Middle frontal gyrus (tissue), 1 donor: Measurements from ENCODE around the gene DHRS13.
"Not testable (repeated sequence)": the region's sequence is repeated elsewhere in the genome, so short reads cannot be mapped to it uniquely, and the experiment has no call there.

Experiments used
- DNase-seq: peaks from one replicate; pipeline ENCODE4 v3.0.0-alpha.2; 2015; ENCODE audit warnings: low spot score; ENCODE audit errors: extremely low spot score

Gene DHRS13

DNA sequence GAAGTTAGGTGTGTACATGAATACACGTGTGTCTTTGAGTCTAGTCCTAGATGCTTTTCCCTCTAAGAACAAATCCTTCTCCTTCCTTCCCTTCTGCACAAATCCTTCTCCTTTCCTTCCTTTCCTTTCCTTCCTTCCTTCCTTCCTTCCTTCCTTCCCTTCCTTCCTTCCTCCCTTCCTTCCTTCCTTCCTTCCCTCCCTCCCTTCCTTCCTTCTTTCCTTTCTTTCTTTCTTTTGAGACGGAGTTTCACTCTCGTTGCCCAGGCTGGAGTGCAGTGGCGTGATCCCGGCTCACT, 615 bp upstream of the DHRS13 start:
- DNase-seq = not testable (repeated sequence)

DNA sequence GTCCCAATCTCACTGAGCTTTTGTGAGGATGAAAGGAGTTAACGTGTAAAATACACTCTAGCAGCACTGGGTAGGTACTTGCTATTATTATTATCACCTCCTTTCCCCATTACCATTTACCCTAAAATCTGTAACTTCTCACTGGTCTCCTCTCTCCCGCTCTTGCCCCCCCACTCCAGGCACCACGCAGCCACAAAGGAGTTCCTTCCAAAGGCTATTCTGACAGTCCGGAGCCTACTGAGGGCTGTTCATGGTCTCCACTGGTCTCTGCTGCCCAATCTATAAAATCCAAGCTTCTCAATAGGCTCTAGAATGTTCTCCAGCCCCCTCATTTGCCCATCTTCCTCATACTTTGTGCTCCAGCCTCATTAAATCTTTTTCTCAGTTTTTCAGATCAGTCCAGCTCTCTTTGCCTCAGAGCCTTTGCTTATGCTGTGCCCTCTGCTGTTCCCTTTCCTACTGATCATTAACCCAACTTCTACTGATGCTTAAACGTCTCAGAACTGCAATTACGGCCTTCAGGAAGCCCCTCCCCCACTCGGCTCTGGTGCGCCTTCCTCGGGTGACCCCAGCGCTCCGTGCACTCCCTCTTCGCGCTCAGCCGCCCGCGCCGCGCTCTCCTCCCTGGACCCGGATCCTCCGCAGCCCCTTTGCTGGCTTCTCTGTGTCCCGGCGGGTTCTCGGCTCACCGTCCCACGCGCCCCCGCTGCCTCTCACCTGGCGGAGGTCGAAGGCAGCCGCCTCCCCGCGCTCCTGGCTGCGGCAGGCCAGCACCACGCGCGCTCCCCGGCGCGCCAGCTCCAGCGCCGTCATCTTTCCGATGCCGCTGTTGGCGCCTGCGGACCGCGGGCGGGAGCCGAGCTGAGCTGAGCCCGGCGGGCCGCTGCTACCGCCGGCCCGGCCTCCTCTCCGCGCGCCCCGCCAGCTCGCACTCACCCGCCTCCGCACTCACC, 737 bp downstream of the DHRS13 start:
- DNase-seq = no peak

DNA sequence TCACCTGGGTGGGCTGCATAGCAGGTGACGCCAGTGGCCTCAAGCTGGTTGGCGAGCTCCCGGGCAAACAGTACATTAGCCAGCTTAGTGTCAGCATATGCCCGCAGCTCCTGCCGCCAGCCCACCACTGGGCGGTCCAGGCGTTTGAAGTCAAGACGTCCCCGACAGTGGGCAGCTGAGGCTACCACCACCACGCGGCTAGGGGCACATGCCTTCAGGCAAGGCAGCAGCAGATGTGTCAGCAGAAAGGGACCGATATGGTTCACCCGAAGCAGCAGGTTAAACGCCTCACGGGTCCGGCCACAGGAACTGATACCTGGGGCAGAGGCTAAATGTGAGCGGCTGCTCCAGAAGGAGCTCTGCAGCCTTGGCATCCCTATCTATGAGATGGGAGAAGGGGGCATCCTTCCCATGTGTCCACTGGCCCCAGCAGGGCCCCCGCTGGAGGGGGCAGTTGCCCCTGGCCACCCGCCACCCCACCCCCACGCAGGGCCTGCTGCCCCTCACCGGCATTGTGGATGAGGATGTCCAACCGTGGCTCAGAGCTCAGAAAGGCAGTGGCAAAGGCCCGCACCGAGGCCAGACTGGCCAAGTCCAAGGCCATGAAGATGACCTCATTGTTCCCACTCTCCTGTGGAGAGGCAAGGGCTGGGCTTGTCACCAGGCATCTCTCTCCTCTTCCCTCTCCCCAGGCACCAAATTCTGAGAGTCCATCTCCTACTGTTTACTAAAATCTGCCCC, 1.7 kb downstream of the DHRS13 start:
- DNase-seq = no peak

DNA sequence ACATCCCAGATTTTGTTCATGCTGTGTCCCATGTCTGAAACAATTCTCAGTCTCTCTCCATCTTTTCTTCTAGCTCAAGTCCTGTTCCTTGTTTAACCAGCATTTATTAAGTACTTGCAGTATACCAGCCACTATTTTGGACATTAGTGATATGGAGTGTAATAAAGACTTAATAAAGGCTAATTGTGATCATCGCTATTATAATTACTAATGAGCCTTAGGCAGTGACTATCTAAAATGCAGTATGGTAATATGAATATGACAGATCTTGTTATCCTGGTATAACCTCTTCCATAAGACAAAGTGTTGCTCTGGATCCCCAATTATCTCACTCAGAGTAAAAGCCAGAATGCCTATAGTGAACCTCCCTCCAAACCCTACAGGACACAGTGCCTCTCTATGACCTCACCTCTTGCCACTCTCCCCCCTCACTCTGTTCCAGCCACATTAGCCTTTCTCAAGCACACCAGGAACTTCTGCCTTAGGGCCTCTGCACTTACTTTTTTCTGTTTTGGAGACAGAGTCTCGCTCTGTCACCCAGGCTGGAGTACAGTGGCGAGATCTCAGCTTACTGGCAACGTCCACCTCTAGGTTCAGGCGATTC, 3.6 kb downstream of the DHRS13 start:
- no peak for DNase-seq

DNA sequence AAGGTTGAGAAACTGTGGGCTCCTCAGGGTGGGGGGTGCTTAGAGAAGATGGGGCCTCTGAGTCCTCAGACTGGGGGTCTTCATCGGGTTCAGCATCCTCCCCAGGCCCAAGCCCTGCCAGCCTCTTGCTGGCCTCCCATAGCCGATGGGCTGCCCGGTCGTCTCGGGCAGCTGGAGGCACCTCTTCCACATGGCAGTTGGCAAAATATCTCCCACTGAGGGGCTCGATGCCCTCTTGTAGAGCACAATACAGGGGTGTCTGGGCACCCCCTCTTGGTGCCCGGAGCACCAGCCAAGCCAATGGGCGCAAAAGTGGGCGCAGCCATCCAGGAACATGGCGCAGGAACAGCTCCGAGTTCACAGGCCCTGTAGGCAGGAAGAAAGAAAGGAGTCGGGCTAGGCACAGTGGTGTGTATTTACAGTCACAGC, 4.3 kb downstream of the DHRS13 start:
- no peak for DNase-seq

DNA sequence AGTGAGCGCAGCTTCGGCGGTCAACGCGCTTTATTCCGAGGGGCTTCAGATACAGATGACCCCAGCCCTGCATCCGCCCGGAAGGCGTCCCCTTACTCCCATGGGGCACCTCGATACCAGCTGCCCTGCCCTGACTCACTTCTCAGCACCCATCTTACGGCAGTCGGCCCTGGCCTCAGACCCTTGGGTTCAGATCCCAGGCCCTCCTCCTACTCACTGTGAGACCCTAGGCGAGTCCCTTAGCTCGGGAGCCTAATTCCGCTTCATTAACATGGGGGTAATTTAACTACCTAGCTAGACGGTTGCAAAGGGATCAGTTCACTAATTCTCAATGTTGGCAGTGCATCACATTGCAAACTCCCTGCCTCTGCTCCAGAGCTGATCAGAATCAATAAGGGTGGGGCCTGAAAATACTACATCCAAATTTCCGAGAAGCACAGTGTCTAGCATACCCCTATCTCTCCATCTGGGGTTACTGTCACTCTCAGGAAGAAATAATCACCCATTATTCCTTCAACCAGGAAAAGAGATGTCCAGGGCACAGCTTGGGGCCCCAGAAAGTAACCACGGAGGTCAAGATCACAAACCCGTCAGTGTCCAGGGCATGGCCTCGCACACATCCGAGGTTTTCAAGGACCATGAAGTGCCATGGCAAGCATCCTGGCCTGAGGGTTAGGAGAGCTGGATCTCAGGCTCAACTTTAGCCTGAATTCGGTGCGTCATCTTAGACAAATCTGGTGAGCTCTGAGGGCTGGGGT, 4.9 kb downstream of the DHRS13 start:
- DNase-seq = no peak

DNA sequence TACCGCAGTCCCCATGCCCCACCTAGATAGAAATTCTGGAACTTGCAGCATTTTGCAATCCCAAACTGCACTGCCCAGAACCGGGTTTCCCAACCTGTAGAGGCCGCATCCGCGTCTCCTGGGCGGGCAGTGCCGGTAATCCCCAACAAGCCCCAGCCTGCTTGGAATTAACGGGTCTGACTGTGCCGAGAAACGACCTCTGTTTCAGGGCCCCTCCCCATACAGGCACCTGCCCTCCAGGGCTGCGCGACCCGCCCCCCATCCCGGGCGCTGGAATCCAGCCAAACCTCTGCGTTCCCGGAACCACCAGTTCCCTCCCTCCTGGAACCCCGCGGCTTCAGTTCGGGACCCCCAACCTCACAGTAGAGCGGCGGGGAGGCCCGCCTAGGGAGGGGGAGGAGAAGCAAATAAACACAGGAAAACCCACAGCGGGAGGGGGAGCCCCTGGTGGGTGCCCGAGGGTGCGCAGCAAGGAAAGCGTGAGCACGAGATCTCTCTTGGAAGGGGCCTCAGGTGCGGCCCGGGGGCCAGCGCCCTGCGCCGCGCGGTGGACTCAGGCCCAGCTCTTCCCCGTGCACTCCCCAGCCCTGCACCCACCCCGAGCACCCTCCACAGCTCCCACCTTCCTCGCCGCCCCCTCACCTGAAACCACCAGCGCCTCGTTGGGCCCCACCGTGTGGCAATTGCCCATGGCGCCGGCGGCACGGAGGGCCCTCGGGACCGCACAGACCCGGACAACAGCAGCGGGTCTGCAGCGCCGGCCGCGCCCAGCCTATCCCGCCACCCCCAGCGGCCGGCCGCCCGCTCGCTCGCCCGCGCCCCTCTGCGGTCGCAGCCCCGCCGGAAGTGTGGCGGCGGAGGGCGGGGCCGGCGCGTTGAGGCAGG, 5.8 kb downstream of the DHRS13 start, which contains the start of gene FLOT2:
FLOT2 (minus strand) TSS at position 850 of the 885 bp plus-strand sequence; CDS start at position 691, 159 bp downstream.
- DNase-seq = no peak

DNA sequence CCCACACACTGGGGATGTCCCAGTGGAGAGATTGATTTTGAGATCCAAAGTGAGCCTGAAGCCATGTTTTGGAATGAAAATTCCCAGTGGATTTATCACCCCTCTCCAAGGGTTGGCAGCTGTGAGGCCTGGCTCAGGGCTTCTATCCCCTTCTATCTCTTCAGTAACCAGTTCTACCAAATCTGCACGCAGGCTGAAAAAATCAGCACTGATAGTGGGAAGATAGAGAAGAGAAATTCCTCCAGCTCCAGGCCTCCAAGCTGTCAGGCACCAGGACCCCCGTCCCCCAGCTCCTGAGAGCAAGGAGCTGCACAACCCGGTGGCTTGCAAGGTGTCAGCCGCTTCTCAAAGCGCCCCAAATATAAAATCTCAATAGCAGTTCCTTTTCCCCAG, 6.4 kb downstream of the DHRS13 start:
- no peak for DNase-seq

DNA sequence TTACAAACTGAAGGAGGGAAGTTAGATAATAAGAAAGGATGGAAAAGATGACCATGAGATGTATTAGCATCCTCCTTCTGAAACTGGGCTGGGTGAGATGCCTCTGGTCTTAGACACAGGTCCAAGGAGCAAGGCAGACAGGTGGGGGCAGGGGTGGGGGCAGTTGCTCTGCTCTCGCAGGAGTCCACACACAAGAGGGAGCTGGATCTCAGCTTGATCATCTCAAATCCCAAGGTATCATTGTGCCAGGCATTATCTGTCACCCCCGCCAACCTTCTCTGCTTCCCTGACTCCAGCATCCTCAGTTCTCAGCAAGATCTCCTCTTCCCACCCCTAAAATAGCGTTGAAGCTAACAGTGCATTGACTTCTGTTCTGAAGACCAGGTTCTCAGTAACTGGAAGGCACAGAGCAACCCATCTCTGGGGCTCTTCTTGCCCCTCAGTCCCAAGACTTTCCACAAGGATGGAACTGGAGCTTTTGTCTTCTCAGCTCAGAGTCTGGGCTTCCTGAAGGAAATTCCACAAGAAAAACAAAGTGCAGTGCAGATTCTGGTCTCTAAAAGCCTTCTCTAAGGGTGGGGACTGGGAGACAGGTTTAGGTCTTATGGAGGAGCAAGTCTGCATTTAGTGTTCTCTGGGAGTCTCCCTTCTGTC, 7.0 kb downstream of the DHRS13 start:
- no peak for DNase-seq

DNA sequence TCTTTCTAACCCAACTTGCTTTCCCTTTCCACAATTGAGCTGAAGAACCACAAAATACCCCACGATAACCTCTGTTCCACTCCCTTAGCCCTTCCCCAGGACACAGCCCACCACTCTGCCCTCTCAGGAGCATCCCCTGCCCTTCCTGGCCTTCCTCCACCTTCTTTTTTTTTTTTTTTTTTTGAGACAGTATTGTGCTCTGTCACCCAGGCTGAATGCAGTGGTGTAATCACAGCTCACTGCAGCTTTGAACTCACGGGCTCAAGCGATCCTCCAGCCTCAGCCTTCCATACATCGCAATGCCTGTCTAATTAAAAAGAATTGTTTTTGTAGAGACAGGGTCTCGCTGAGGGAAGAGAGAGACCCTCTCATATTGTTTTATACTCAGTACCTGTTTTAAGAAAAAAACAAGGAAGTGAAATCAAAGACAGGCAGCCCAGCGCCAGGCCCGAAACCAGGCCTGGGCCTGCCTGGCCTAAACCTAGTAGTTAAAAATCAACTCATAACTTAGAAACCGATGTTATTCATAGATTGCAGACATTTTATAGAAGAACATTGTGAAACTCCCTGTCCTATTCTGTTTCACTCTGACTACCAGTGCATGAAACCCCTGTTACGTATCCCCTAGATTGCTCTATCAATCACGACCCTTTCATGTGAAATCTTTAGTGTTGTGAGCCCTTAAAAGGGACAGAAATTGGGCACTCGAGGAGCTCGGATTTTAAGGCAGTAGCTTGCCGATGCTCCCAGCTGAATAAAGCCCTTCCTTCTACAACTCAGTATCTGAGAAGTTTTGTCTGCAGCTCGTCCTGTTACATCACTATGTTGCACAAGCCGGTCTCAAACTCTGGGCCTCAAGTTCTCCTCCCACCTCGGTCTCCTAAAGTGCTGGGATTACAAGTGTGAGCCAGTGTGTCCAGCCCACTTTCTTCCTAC, 9.4 kb downstream of the DHRS13 start:
- DNase-seq = not testable (repeated sequence)

DNA sequence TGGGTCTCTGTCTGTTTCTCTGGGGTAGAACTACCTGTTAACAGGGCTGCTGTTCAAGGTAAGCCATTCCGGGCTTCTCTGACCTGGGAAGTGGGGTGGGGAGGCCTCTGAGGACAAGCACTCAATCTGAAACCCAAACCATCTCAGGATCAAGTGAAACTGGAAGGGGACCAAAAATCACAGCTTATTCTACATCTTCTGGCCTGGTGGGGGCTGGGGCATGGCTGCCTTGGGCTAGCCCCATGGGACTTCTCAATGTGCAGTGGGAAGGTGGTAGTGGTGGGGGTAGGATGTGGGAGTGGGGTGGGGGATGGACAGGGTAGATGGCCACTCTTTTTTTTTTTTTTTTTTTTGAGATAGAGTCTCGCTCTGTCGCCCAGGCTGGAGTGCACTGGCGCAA, 10.9 kb downstream of the DHRS13 start:
- no peak for DNase-seq

DNA sequence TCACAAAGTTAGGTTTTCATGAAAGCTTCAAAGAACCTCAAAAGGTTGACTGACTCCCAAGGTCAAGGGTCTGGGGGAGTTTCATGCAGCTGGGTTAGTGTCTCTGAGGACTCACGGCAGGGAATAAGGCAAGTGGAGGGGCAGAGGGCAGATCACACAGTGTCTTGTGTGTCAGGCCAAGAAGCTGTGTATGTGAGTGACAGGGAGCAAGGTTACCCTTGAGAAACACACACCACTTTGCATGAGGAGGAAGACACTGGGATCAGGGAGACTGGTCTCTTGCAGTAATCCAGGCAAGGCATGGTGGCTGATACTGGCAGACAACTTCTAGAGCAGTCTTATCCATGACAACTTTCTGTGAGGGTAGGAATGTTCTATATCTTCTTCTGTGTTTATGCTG, 11.7 kb downstream of the DHRS13 start:
- DNase-seq = no peak

DNA sequence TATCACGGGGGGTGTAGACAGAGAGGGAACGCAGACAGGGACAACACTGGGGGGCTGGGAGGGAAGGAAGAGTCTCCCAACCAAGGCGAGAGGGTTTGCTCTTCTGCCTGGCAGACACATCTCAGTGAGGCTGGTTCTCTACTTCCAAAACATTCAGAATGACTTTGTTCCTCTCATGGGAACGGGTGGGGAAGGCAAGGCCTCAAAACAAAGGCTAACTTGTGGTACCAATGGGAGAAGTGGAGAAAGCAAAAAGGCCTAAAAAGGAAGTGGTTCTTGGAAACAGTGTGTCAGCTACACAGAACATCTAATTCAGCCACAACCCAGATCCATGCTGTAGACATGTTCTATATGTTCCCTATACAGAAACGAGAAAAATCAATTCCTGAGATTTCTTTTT, 12.9 kb downstream of the DHRS13 start:
- DNase-seq = no peak

DNA sequence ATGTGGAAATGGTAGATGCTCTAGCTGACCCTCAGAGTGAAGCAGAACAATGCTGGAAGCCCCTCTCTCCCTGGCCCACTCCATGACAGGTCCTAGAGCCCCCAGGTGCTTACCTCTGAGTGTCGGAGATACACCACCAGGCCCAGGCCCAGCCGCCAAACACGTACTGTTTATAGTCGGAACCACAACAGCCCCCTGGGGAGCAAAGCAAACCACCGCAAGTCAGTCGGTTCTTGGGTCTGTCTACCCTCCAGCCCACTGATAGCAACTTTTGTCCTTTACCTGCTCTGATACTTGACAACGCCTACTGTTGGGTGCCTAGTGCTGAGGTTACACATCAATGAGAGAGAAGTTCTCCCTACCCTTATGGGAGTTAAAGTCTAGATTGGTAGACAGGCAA, 14.0 kb downstream of the DHRS13 start:
- no peak for DNase-seq

DNA sequence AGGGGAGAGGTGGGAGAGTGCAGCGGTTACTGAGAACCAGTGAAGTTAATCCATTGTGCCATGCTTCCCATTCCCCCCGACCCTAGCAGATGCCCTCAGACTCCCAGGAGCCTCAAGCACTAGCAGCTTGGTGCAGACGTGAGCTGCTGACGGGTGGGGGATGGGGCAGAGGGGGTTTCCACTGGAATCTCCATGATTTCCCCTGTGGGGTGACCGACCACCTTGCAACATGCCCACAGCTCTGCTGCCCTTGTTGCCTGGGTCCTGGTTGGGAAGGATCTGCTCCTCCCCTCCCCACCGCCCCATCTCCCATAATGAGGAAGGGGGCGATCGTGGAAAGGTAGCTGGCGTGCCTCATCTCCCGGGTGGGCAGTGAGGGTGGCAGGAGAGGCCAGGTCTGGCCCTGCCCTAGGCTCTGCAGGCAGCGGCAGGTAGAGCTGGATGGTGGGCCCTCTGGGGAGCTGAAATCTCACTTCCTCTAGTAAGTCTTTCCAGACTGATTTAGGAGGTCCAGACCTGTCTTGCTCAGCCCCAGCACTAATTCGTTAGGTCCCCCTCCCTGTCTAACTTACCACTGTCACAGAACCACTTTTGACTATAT, 14.9 kb downstream of the DHRS13 start:
- no peak for DNase-seq

DNA sequence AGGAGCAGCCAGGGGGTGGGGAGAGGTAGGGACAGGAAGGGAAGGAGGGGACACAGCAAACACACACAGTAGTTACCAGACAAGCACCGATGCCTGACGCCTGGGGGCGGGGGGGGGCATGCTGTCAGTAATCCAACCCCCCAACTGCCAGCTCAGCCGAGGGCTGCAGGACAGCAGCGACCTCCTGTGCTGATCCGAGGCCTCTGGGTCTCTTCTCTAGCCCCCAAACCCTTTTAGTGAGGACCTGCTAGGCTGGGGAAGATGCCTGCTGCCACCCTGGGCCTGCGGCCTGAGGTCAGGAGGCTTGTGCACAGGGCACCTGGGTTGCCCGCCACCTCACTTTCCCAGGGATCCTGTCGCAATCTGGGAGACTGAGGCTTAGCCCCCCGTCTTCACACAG, 16.9 kb downstream of the DHRS13 start:
- no peak for DNase-seq

DNA sequence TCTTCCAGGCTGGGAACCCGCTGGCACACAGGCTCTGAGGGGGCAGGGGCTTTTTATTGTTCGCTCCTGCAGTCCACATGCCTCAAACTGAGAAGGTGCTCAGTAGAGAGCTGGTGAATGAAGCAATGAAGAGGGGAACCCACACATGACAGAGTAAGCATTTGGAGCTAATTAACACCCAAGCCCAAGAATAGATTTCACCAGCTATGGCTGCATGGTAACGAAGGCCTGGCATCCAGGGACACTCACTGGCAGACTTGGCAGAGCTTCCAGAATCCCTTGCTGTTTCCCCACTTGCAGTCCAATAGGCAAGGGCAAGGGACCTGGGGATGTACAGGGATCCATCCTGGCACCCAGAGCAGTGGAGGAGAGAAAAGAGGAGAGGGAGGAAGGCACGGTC, 17.5 kb downstream of the DHRS13 start:
- DNase-seq = no peak

DNA sequence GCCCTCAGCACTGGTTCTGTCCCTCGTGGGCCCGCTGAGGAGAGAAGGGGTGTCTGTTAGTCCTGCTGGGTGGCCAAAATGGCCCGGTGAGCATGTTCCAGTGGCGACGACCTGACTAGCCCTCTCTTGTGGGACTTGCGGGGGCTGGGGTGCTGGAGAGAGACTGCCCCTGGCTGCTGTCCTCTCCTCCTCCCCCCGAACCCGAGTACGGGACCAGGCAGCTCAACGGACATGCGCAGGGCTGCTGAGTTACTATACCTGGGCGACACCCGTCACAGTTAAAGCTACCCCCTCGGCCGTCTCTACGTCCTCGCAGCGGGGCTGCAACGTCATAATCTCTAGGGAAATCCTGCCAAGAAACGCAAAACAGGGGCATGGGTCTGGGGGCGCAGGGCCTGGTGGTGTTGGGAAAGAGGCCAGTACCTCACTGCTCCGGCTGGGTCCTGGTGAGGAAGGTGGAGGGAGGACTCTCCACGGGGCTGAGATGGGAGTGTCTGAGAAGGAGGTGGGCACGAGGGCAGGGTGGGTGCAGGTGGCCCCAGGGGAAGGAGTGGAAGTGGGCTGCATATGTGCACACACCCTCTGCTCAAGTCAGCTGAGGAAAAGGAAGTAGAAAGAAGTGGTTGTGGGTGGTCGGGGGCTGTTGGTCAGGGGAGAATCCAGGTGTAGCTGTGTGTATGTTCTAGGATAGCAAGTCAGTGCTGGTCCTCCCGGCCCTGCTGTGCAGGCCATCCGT, 18.7 kb downstream of the DHRS13 start:
- no peak for DNase-seq
